Trophoblast cell (in vitro differentiated cells and primary cell): Measurements from ENCODE around the gene DLGAP4.
A peak's percentile ranks its signal among the peaks of the same experiment; 100 is the strongest.

ENCODE experiments used
- DNase-seq, 2 donors: peaks; one replicate each; pipeline ENCODE4 v3.0.0-alpha.2; 2016
- H2AFZ ChIP-seq: 2 replicates; pipeline ENCODE4 v1.6.1; 2013; ENCODE audit warnings: low read length, moderate library complexity, mild to moderate bottlenecking; ENCODE audit not compliant: insufficient read depth, poor library complexity
- H2AK5ac ChIP-seq: 2 replicates; pipeline ENCODE4 v1.6.1; 2013; ENCODE audit warnings: mild to moderate bottlenecking, low read length
- H2BK120ac ChIP-seq: 2 replicates; pipeline ENCODE4 v1.6.1; 2013; ENCODE audit warnings: low read length, mild to moderate bottlenecking, moderate library complexity; ENCODE audit not compliant: insufficient read depth, poor library complexity
- H2BK12ac ChIP-seq: 2 replicates; pipeline ENCODE4 v1.6.1; 2013; ENCODE audit warnings: mild to moderate bottlenecking, low read length, moderate library complexity
- H2BK5ac ChIP-seq: 2 replicates; pipeline ENCODE4 v1.6.1; 2013; ENCODE audit warnings: low read length, low read depth, moderate library complexity, mild to moderate bottlenecking; ENCODE audit not compliant: poor library complexity
- H3K14ac ChIP-seq: 2 replicates; pipeline ENCODE4 v1.6.1; 2013; ENCODE audit warnings: mild to moderate bottlenecking, low read length
- H3K18ac ChIP-seq: 2 replicates; pipeline ENCODE4 v1.6.1; 2013; ENCODE audit warnings: mild to moderate bottlenecking, low read length
- H3K23ac ChIP-seq: 2 replicates; pipeline ENCODE4 v1.6.1; 2013; ENCODE audit warnings: low read length
- H3K27ac ChIP-seq: 2 replicates; pipeline ENCODE4 v1.5.1; 2013; ENCODE audit warnings: low read depth, mild to moderate bottlenecking, inconsistent platforms, low read length, moderate library complexity
- H3K27me3 ChIP-seq: 2 replicates; pipeline ENCODE4 v1.6.1; 2013; ENCODE audit warnings: inconsistent platforms, mild to moderate bottlenecking, low read length, moderate library complexity; ENCODE audit not compliant: insufficient read depth
- H3K36me3 ChIP-seq, 2 experiments: 1 replicate in 1 of 2; 2 replicates in 1 of 2; pipeline ENCODE4 v1.6.1; 2013; ENCODE audit warnings: low read length in 2 of 2, mild to moderate bottlenecking in 2 of 2, moderate library complexity in 1 of 2; ENCODE audit not compliant: insufficient read depth in 2 of 2, control insufficient read depth in 1 of 2
- H3K4ac ChIP-seq: 2 replicates; pipeline ENCODE4 v1.6.1; 2013; ENCODE audit warnings: low read depth, mild to moderate bottlenecking, low read length, moderate library complexity
- H3K4me1 ChIP-seq, 2 experiments: 1 replicate in 1 of 2; 2 replicates in 1 of 2; pipeline ENCODE4 v1.6.1; 2013; ENCODE audit warnings: low read length in 2 of 2, mild to moderate bottlenecking in 2 of 2, moderate library complexity in 1 of 2; ENCODE audit not compliant: insufficient read depth in 2 of 2, control insufficient read depth in 1 of 2
- H3K4me2 ChIP-seq: 2 replicates; pipeline ENCODE4 v1.6.1; 2013; ENCODE audit warnings: inconsistent platforms, mild to moderate bottlenecking, low read length, moderate library complexity
- H3K4me3 ChIP-seq: 2 replicates; pipeline ENCODE4 v1.5.1; 2013; ENCODE audit warnings: mild to moderate bottlenecking, low read depth, low read length, inconsistent platforms
- H3K79me1 ChIP-seq: one replicate; pipeline ENCODE4 v1.6.1; 2013; ENCODE audit warnings: low read length
- H3K79me2 ChIP-seq: 2 replicates; pipeline ENCODE4 v1.6.1; 2013; ENCODE audit warnings: low read length, mild to moderate bottlenecking; ENCODE audit not compliant: control insufficient read depth, insufficient read depth, poor library complexity
- H3K9ac ChIP-seq: 2 replicates; pipeline ENCODE4 v1.6.1; 2013; ENCODE audit warnings: mild to moderate bottlenecking, low read length
- H3K9me3 ChIP-seq: 2 replicates; pipeline ENCODE4 v1.6.1; 2013; ENCODE audit warnings: low read depth, mild to moderate bottlenecking, control low read depth, inconsistent platforms, low read length; ENCODE audit not compliant: insufficient read depth
- H4K12ac ChIP-seq: 2 replicates; pipeline ENCODE4 v1.6.1; 2013; ENCODE audit warnings: low read depth, mild to moderate bottlenecking, low read length, moderate library complexity
- H4K8ac ChIP-seq: 2 replicates; pipeline ENCODE4 v1.6.1; 2013; ENCODE audit warnings: low read depth, mild to moderate bottlenecking, low read length, moderate library complexity
- H4K91ac ChIP-seq: one replicate; pipeline ENCODE4 v1.6.1; 2013; ENCODE audit warnings: low read depth, mild to moderate bottlenecking, low read length, moderate library complexity
- WGBS: extraction: QIAGEN DNeasy Blood & Tissue Kit; methylation state at CpG from one replicate; pipeline ENCODE4 v1.1.7; 2013; ENCODE audit warnings: missing lambda C conversion rate; ENCODE audit not compliant: insufficient read length, insufficient coverage; ENCODE audit errors: extremely low coverage; 5-methylcytosine and 5-hydroxymethylcytosine counted together

The DLGAP4 gene

GRCh38 chr20:36402708-36403107 is 96.6 kb downstream of the DLGAP4 start:
- Histone ChIP-seq H3K14ac (no peak overlapping the region), H4K8ac (no peak overlapping the region), H3K27me3 (no peaks in the 10 kb centered on the region), H2BK120ac (no peak overlapping the region), H2AK5ac (no peak overlapping the region), H3K4ac (no peak overlapping the region), H2BK12ac (no peak overlapping the region), H4K91ac (no peak overlapping the region), H3K79me1 (no peaks in the 10 kb centered on the region), H3K36me3 (no peaks in the 10 kb centered on the region), H4K12ac (no peak overlapping the region), H3K4me1 (peaks cover 0 to 5% of the 10 kb centered on the region in 2 experiments), H2BK5ac (no peak overlapping the region), H3K23ac (no peak overlapping the region), H3K79me2 (no peaks in the 10 kb centered on the region), H3K9me3 (no peaks in the 10 kb centered on the region), H3K18ac (no peak overlapping the region), H3K9ac (no peak overlapping the region), H3K4me2 (no peak overlapping the region), H2AFZ (no peak overlapping the region), H3K4me3 (no peak overlapping the region), H3K27ac (no peak overlapping the region)
- no peak for DNase-seq
- WGBS = no CpG with 5 or more reads among the region's 1 CpG

DNA sequence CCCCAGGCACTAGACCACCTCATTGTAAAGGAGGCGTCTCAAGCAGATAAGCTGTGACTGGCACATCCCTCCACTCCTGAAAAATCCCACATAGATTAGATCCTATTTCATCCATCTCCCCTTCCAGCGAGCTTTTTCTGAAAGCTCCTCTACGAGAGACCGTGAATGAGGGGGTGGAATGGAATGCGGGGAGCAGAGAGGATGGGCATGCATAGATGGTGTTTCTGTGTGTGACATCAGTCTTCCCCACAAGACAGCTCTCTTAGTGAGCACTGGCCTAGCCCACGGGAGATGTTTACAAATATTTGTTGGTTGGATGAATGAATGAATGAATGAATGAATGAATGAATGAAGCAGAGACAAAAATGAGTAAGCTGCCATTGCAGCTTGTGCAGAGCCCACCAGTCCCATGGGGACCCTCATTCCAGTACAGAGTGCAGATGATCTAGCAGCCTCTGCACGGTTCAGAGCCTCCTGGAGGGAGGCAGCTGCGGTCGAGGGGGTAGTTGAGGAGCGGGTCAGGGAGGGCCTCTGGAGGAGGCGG is 98.4 kb downstream of the DLGAP4 start:
- no CpG with 5 or more reads among the region's 11 CpGs for WGBS

DNA sequence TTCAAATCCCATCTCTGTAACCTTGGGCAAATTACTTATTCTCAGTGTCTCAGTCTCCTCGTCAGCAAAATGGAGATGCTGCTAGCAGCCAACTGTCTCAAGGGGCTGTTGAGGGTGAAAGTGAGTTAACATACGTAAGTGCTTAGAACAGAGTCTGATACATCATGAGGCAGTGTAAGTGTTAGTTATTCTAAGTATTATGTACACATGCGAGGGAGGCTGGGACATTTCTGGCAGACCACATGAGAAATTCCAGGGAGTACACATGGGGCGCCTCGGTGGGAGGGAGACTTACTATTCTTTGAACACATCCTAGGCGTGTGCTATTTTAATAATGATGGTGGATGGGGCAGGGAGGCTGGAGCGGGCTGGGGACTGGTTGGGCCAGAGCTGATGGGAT is 99.1 kb downstream of the DLGAP4 start:
- no peak overlapping the region for H4K91ac ChIP-seq

More for the DNA sequence above, 98.4 kb downstream of the DLGAP4 start:
- no peaks in the 10 kb centered on the region for H3K79me2 ChIP-seq
- no peaks in the 10 kb centered on the region for H3K27me3 ChIP-seq
- no peak overlapping the region for H3K4me2 ChIP-seq
- H3K4ac ChIP-seq = no peak overlapping the region
- H3K4me3 ChIP-seq = no peak overlapping the region
- H2AFZ ChIP-seq = no peak overlapping the region
- peaks cover 0 to 5% of the 10 kb centered on the region in 2 experiments for H3K4me1 ChIP-seq
- no peak overlapping the region for H4K12ac ChIP-seq
- H2BK120ac ChIP-seq = no peak overlapping the region
- H3K23ac ChIP-seq = no peak overlapping the region
- H3K14ac ChIP-seq = no peak overlapping the region
- no peaks in the 10 kb centered on the region for H3K36me3 ChIP-seq
- H3K9me3 ChIP-seq = no peaks in the 10 kb centered on the region
- H2BK5ac ChIP-seq = no peak overlapping the region
- no peak overlapping the region for H3K18ac ChIP-seq
- H2BK12ac ChIP-seq = no peak overlapping the region
- H3K27ac ChIP-seq = no peak overlapping the region
- H3K79me1 ChIP-seq = no peaks in the 10 kb centered on the region
- no peak for DNase-seq
- no peak overlapping the region for H2AK5ac ChIP-seq
- no peak overlapping the region for H3K9ac ChIP-seq
- H4K8ac ChIP-seq = no peak overlapping the region
- H4K91ac ChIP-seq = no peak overlapping the region

GRCh38 chr20:36407199-36407733 is 101.1 kb downstream of the DLGAP4 start:
- Histone ChIP-seq H3K36me3 (no peaks in the 10 kb centered on the region), H3K27me3 (no peaks in the 10 kb centered on the region), H3K14ac (no peak overlapping the region), H4K8ac (no peak overlapping the region), H3K4me2 (no peak overlapping the region), H3K9ac (no peak overlapping the region), H3K27ac (no peak overlapping the region), H2BK12ac (no peak overlapping the region), H2AK5ac (no peak overlapping the region), H3K4ac (no peak overlapping the region), H4K12ac (no peak overlapping the region), H4K91ac (no peak overlapping the region), H3K18ac (no peak overlapping the region), H2BK5ac (no peak overlapping the region), H3K4me3 (peak overlapping the region; percentile 52), H3K4me1 (no peaks in the 10 kb centered on the region), H2BK120ac (no peak overlapping the region), H2AFZ (no peak overlapping the region), H3K9me3 (no peaks in the 10 kb centered on the region), H3K23ac (no peak overlapping the region), H3K79me1 (no peaks in the 10 kb centered on the region), H3K79me2 (no peaks in the 10 kb centered on the region)
- WGBS = no CpG with 5 or more reads among the region's 3 CpGs
- peak in 1 of 2 donors; percentile 31 for DNase-seq

More for the DNA sequence above, 99.1 kb downstream of the DLGAP4 start:
- no peak overlapping the region for H3K14ac ChIP-seq
- H3K36me3 ChIP-seq = no peaks in the 10 kb centered on the region
- no peak overlapping the region for H2AK5ac ChIP-seq
- no peak overlapping the region for H3K18ac ChIP-seq
- no peak overlapping the region for H4K12ac ChIP-seq
- WGBS = no CpG with 5 or more reads among the region's 7 CpGs
- no peak overlapping the region for H2BK120ac ChIP-seq
- H3K9me3 ChIP-seq = no peaks in the 10 kb centered on the region
- no peak overlapping the region for H3K9ac ChIP-seq
- no peaks in the 10 kb centered on the region for H3K27me3 ChIP-seq
- H3K79me2 ChIP-seq = no peaks in the 10 kb centered on the region
- H4K8ac ChIP-seq = no peak overlapping the region
- H3K4ac ChIP-seq = no peak overlapping the region
- H3K4me3 ChIP-seq = no peak overlapping the region
- no peak for DNase-seq
- no peak overlapping the region for H2AFZ ChIP-seq
- no peak overlapping the region for H3K27ac ChIP-seq
- H3K4me1 ChIP-seq = peaks cover 0 to 5% of the 10 kb centered on the region in 2 experiments
- no peak overlapping the region for H2BK12ac ChIP-seq
- H2BK5ac ChIP-seq = no peak overlapping the region
- H3K4me2 ChIP-seq = no peak overlapping the region
- H3K79me1 ChIP-seq = no peaks in the 10 kb centered on the region
- no peak overlapping the region for H3K23ac ChIP-seq
